ENCODE results near the gene EIPR1. TPM values are rescaled to one million over a fixed set of nuclear protein-coding genes. Genes with fewer than 3 reads are reported as not detected.

The EIPR1 gene
- total and polyA plus RNA-seq, 4 donors: 12.0 to 26.8 (median 23.4) TPM

DNA sequence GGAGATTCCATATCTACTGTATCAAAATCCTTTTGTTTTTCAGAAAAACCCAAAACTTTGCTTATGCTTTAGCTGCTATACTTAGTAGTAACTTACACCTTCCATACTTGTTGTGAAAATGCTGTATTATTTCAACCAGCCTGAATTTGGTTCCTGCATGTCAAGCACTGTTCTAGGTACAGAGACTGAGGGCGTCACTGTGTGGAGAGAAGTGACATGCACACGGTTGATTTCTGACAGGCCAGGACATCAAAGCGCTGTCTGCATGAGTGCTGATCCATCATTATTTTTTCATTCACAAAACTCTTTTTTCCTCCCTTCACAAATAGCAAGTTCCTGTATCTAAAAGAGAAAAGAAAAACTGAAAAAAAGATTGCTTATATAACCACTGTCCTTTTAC lies 33.5 kb upstream of the EIPR1 start:
- no peak for ATAC-seq (ENCODE audit: insufficient read depth, low FRiP score)
- H3K4me1 ChIP-seq (ENCODE audit: control insufficient read depth in 5 of 5, insufficient read depth in 5 of 5, low read length in 5 of 5): peaks cover 0 to 4% (median 0%) of the 10 kb centered on the region in 5 donors
- no peak overlapping the region for H3K4me3 ChIP-seq
- 85 to 90% methylated on average over 3 of the region's 3 CpGs for WGBS, 2 donors
- no peaks in the 10 kb centered on the region for H3K9me3 ChIP-seq (ENCODE audit: control insufficient read depth in 4 of 4, insufficient read depth in 3 of 4, low read length in 3 of 4)
- H3K9ac ChIP-seq (ENCODE audit: insufficient read depth in 1 of 2, low read length in 2 of 2): no peak overlapping the region
- DNase-seq: no peak
- H3K27me3 ChIP-seq (ENCODE audit: control insufficient read depth in 3 of 3, insufficient read depth in 3 of 3, low read length in 2 of 3): no peaks in the 10 kb centered on the region
- peaks cover 0 to 12% (median 7%) of the 10 kb centered on the region in 4 donors for H3K36me3 ChIP-seq (ENCODE audit: control insufficient read depth in 4 of 4, insufficient read depth in 4 of 4, low read length in 4 of 4)
- H3K27ac ChIP-seq (ENCODE audit: low read depth in 1 of 2, low read length in 1 of 2): no peak overlapping the region
- TF ChIP-seq, protein P1, sequence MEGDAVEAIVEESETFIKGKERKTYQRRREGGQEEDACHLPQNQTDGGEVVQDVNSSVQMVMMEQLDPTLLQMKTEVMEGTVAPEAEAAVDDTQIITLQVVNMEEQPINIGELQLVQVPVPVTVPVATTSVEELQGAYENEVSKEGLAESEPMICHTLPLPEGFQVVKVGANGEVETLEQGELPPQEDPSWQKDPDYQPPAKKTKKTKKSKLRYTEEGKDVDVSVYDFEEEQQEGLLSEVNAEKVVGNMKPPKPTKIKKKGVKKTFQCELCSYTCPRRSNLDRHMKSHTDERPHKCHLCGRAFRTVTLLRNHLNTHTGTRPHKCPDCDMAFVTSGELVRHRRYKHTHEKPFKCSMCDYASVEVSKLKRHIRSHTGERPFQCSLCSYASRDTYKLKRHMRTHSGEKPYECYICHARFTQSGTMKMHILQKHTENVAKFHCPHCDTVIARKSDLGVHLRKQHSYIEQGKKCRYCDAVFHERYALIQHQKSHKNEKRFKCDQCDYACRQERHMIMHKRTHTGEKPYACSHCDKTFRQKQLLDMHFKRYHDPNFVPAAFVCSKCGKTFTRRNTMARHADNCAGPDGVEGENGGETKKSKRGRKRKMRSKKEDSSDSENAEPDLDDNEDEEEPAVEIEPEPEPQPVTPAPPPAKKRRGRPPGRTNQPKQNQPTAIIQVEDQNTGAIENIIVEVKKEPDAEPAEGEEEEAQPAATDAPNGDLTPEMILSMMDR (IDR thresholded peaks at IDR 0.05; ENCODE audit: control extremely low read depth, extremely low read depth): no peak

GRCh38 chr2:3409627-3410170 lies 32.1 kb upstream of the EIPR1 start:
- 97 to 98% methylated on average over 12 of the region's 12 CpGs for WGBS, 2 donors

GRCh38 chr2:3408781-3409180 lies 31.2 kb upstream of the EIPR1 start:
- H3K9ac ChIP-seq (ENCODE audit: insufficient read depth in 1 of 2, low read length in 2 of 2): no peak overlapping the region
- no peaks in the 10 kb centered on the region for H3K27me3 ChIP-seq (ENCODE audit: control insufficient read depth in 3 of 3, insufficient read depth in 3 of 3, low read length in 2 of 3)
- DNase-seq: no peak
- no peak overlapping the region for H3K4me3 ChIP-seq
- no peak overlapping the region for H3K27ac ChIP-seq (ENCODE audit: low read depth in 1 of 2, low read length in 1 of 2)
- TF ChIP-seq, protein P1 (IDR thresholded peaks at IDR 0.05; ENCODE audit: control extremely low read depth, extremely low read depth): no peak
- no peaks in the 10 kb centered on the region for H3K9me3 ChIP-seq (ENCODE audit: control insufficient read depth in 4 of 4, insufficient read depth in 3 of 4, low read length in 3 of 4)
- peaks cover 0 to 10% (median 4%) of the 10 kb centered on the region in 5 donors for H3K4me1 ChIP-seq (ENCODE audit: control insufficient read depth in 5 of 5, insufficient read depth in 5 of 5, low read length in 5 of 5)
- peaks cover 0 to 10% (median 3%) of the 10 kb centered on the region in 4 donors for H3K36me3 ChIP-seq (ENCODE audit: control insufficient read depth in 4 of 4, insufficient read depth in 4 of 4, low read length in 4 of 4)
- 98% methylated on average over 13 of the region's 13 CpGs for WGBS, 2 donors
- no peak for ATAC-seq (ENCODE audit: insufficient read depth, low FRiP score)

More at GRCh38 chr2:3409627-3410170, 32.1 kb upstream of the EIPR1 start:
- DNase-seq: no peak
- Histone ChIP-seq H3K9me3 (ENCODE audit: control insufficient read depth in 4 of 4, insufficient read depth in 3 of 4, low read length in 3 of 4) (no peaks in the 10 kb centered on the region), H3K9ac (ENCODE audit: insufficient read depth in 1 of 2, low read length in 2 of 2) (no peak overlapping the region), H3K4me1 (ENCODE audit: control insufficient read depth in 5 of 5, insufficient read depth in 5 of 5, low read length in 5 of 5) (peaks cover 0 to 4% (median 0%) of the 10 kb centered on the region in 5 donors), H3K27me3 (ENCODE audit: control insufficient read depth in 3 of 3, insufficient read depth in 3 of 3, low read length in 2 of 3) (no peaks in the 10 kb centered on the region), H3K36me3 (ENCODE audit: control insufficient read depth in 4 of 4, insufficient read depth in 4 of 4, low read length in 4 of 4) (peaks cover 0 to 10% (median 6%) of the 10 kb centered on the region in 4 donors), H3K27ac (ENCODE audit: low read depth in 1 of 2, low read length in 1 of 2) (no peak overlapping the region), H3K4me3 (no peak overlapping the region)
- TF ChIP-seq, protein P1 (IDR thresholded peaks at IDR 0.05; ENCODE audit: control extremely low read depth, extremely low read depth): no peak
- ATAC-seq (ENCODE audit: insufficient read depth, low FRiP score): no peak

DNA sequence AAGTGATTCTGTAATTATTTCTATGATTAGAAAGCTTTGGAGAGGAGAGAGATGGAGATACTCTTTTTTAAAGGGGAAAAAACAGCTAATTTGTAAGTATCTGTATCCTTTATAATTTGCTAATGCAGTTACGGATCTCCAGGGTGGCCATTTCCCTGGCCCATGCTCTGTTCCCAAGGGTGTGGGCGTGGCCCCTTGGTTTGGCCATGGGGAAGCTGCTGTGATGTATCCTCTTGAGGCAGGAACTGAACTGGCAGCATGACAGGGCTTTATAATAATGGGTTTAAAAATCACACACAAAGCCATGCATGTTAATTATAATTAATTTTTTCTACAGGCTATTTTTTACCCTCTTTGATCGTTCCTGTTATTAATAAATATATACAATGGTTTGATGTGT lies 28.9 kb upstream of the EIPR1 start:
- no peak overlapping the region for H3K4me3 ChIP-seq
- 68 to 76% methylated on average over 3 of the region's 3 CpGs for WGBS, 2 donors
- ATAC-seq (ENCODE audit: insufficient read depth, low FRiP score) (no peak), DNase-seq (no peak)
- H3K9ac ChIP-seq (ENCODE audit: insufficient read depth in 1 of 2, low read length in 2 of 2): no peak overlapping the region
- peaks cover 0 to 10% (median 4%) of the 10 kb centered on the region in 5 donors for H3K4me1 ChIP-seq (ENCODE audit: control insufficient read depth in 5 of 5, insufficient read depth in 5 of 5, low read length in 5 of 5)
- no peaks in the 10 kb centered on the region for H3K27me3 ChIP-seq (ENCODE audit: control insufficient read depth in 3 of 3, insufficient read depth in 3 of 3, low read length in 2 of 3)
- H3K9me3 ChIP-seq (ENCODE audit: control insufficient read depth in 4 of 4, insufficient read depth in 3 of 4, low read length in 3 of 4): no peaks in the 10 kb centered on the region
- H3K27ac ChIP-seq (ENCODE audit: low read depth in 1 of 2, low read length in 1 of 2): no peak overlapping the region
- H3K36me3 ChIP-seq (ENCODE audit: control insufficient read depth in 4 of 4, insufficient read depth in 4 of 4, low read length in 4 of 4): peaks cover 0 to 10% (median 6%) of the 10 kb centered on the region in 4 donors
- TF ChIP-seq, protein P1 (IDR thresholded peaks at IDR 0.05; ENCODE audit: control extremely low read depth, extremely low read depth): no peak
